NCI-H1417 treated with DMSO at 0.1 percent for 48 hours (cell line): ENCODE measurements around the gene HAT1.

ENCODE experiments used
- DNase-seq: peaks from one replicate; lab custom pipeline; 2025; lab: John Stamatoyannopoulos, UW

HAT1 gene

GRCh38 chr2:171921970-171922229 lies 361 bp upstream of the HAT1 start:
- DNase-seq: no peak

- no peak for DNase-seq
Observed at GRCh38 chr2:171923206-171923605, 945 bp downstream of the HAT1 start.

- no peak for DNase-seq
Observed at GRCh38 chr2:171924170-171924942, 2.1 kb downstream of the HAT1 start.

GRCh38 chr2:171930385-171930784 lies 8.1 kb downstream of the HAT1 start:
- DNase-seq: no peak

- DNase-seq: no peak
Observed at GRCh38 chr2:171939058-171939742, 16.9 kb downstream of the HAT1 start.

GRCh38 chr2:171939743-171940071 lies 17.4 kb downstream of the HAT1 start:
- DNase-seq: no peak

GRCh38 chr2:171941316-171941699 lies 19.0 kb downstream of the HAT1 start:
- no peak for DNase-seq

GRCh38 chr2:171943869-171944268 lies 21.6 kb downstream of the HAT1 start:
- DNase-seq: no peak

GRCh38 chr2:171952276-171952675 lies 30.0 kb downstream of the HAT1 start:
- no peak for DNase-seq

- no peak for DNase-seq
Observed at GRCh38 chr2:171952748-171953147, 30.5 kb downstream of the HAT1 start.

- no peak for DNase-seq
Observed at GRCh38 chr2:171956135-171956825, 34.0 kb downstream of the HAT1 start.

- DNase-seq: no peak
Observed at GRCh38 chr2:171957061-171957460, 34.8 kb downstream of the HAT1 start.

- DNase-seq: no peak
Observed at GRCh38 chr2:171958475-171958874, 36.2 kb downstream of the HAT1 start.

- no peak for DNase-seq
Observed at GRCh38 chr2:171959998-171960397, 37.7 kb downstream of the HAT1 start.

- no peak for DNase-seq
Observed at GRCh38 chr2:171960570-171960969, 38.3 kb downstream of the HAT1 start.

- no peak for DNase-seq
Observed at GRCh38 chr2:171963198-171963597, 40.9 kb downstream of the HAT1 start.

- DNase-seq: no peak
Observed at GRCh38 chr2:171964308-171964707, 42.0 kb downstream of the HAT1 start.

- no peak for DNase-seq
Observed at GRCh38 chr2:171965238-171965637, 43.0 kb downstream of the HAT1 start.

GRCh38 chr2:171965661-171966060 lies 43.4 kb downstream of the HAT1 start:
- DNase-seq: no peak

- peak; percentile 64 for DNase-seq
Observed at GRCh38 chr2:171966235-171966634, 44.0 kb downstream of the HAT1 start.

GRCh38 chr2:171966688-171967087 lies 44.4 kb downstream of the HAT1 start:
- no peak for DNase-seq

- DNase-seq: no peak
Observed at GRCh38 chr2:171968509-171968908, 46.2 kb downstream of the HAT1 start.

GRCh38 chr2:171972329-171972982 lies 50.2 kb downstream of the HAT1 start:
- no peak for DNase-seq
